Natural killer cell (primary cell): ENCODE data around the gene CCKAR. TPM values are rescaled to one million over a fixed set of nuclear protein-coding genes. Genes with fewer than 3 reads are reported as not detected.
A peak's percentile ranks its signal among the peaks of the same experiment; 100 is the strongest.

Source experiments
- ATAC-seq, 3 donors: fragments of 150-1000 bp in 2 of 3; fragments of 200-7000 bp in 1 of 3; cut with Tn5 transposase; 1 replicate in 1 of 3; 2 replicates in 2 of 3; pipeline ENCODE4 v1.10.0; 2021; ENCODE audit warnings: mild to moderate bottlenecking in 2 of 3, moderate library complexity in 2 of 3
- DNase-seq, 2 donors: peaks; one replicate each; pipeline versions ENCODE4 v3.0.0 to v3.0.0-alpha.2; 2013 to 2021; ENCODE audit warnings: mixed read lengths in 1 of 2
- H3K27ac ChIP-seq: one replicate; pipeline ENCODE4 v1.5.1; 2013; ENCODE audit warnings: mild to moderate bottlenecking, low read length
- H3K27me3 ChIP-seq: one replicate; pipeline ENCODE4 v1.6.1; 2013; ENCODE audit warnings: low read length; ENCODE audit not compliant: control insufficient read depth, insufficient read depth
- H3K36me3 ChIP-seq: one replicate; pipeline ENCODE4 v1.6.1; 2013; ENCODE audit warnings: low read length; ENCODE audit not compliant: control insufficient read depth, insufficient read depth
- H3K4me1 ChIP-seq: one replicate; pipeline ENCODE4 v1.6.1; 2013; ENCODE audit warnings: low read length; ENCODE audit not compliant: control insufficient read depth, insufficient read depth
- H3K4me3 ChIP-seq: one replicate; pipeline ENCODE4 v1.5.1; 2013; ENCODE audit warnings: low read length
- H3K9me3 ChIP-seq: one replicate; pipeline ENCODE4 v1.6.1; 2013; ENCODE audit warnings: low read length; ENCODE audit not compliant: control insufficient read depth, insufficient read depth
- H3K27ac Mint-ChIP-seq, 2 donors: one replicate each; pipeline ENCODE4 v1.8.0; 2022; ENCODE audit warnings: mild to moderate bottlenecking in 2 of 2, mixed read lengths in 2 of 2, moderate library complexity in 1 of 2
- H3K27me3 Mint-ChIP-seq, 2 donors: one replicate each; pipeline ENCODE4 v1.8.0; 2022; ENCODE audit warnings: low read depth in 2 of 2, mixed read lengths in 2 of 2
- H3K36me3 Mint-ChIP-seq: one replicate; pipeline ENCODE4 v1.8.0; 2022; ENCODE audit warnings: mixed read lengths
- H3K4me1 Mint-ChIP-seq, 2 donors: one replicate each; pipeline ENCODE4 v1.8.0; 2022; ENCODE audit warnings: mixed read lengths in 2 of 2
- H3K4me3 Mint-ChIP-seq: one replicate; pipeline ENCODE4 v1.8.0; 2022; ENCODE audit warnings: mild to moderate bottlenecking, moderate library complexity, mixed read lengths
- H3K9me3 Mint-ChIP-seq, 2 donors: one replicate each; pipeline ENCODE4 v1.8.0; 2022; ENCODE audit warnings: mixed read lengths in 2 of 2
- CTCF ChIP-seq: fragments of 200-600 bp; IDR thresholded peaks from one replicate; pipeline ENCODE4 v1.8.0; 2022; ENCODE audit warnings: antibody characterized with exemption
- WGBS: methylation state at CpG from one replicate; pipeline ENCODE4 v1.1.7; 2013; ENCODE audit warnings: missing lambda C conversion rate; ENCODE audit not compliant: insufficient coverage; 5-methylcytosine and 5-hydroxymethylcytosine counted together
- intact Hi-C: fragments of 100-400 bp; cut with micrococcal nuclease; formaldehyde crosslinking; loops from one replicate; pipeline ENCODE4 v1.14.2; 2022
- total RNA-seq, 4 donors: library from RNA; stranded (reverse); fragments of 120-200 nt in 1 of 4; gene quantifications; one replicate each; pipeline versions ENCODE4 v1.2.3 to v1.2.4, GENCODE V29; 2013 to 2022

CCKAR gene
- total RNA-seq, 3 donors from 2014 or later (not counting 1 experiment from before 2014, with no cell fraction given), result not detected

- Histone ChIP-seq H3K27ac (no peak overlapping the region), H3K9me3 (no peaks in the 10 kb centered on the region), H3K4me3 (no peak overlapping the region), H3K36me3 (no peaks in the 10 kb centered on the region), H3K4me1 (peaks cover 5% of the 10 kb centered on the region), H3K27me3 (no peaks in the 10 kb centered on the region)
- Mint-ChIP-seq H3K27ac (no peak overlapping the region), H3K9me3 (no peaks in the 10 kb centered on the region), H3K4me1 (peaks cover 0 to 6% of the 10 kb centered on the region in 2 donors), H3K27me3 (peaks cover 0 to 7% of the 10 kb centered on the region in 2 donors), H3K36me3 (no peaks in the 10 kb centered on the region), H3K4me3 (no peak overlapping the region)
- WGBS, result no CpG with 5 or more reads among the region's 2 CpGs
- intact Hi-C loops, result no loop called here
- TF ChIP-seq CTCF, result no peak
- no peak for DNase-seq
- ATAC-seq, result no peak
These were observed 27.4 kb downstream of the CCKAR start for GRCh38 chr4:26462874-26463273.

- TF ChIP-seq CTCF, result no peak
- WGBS, result 97% methylated on average over 10 of the region's 13 CpGs
- Histone ChIP-seq H3K4me1 (peaks cover 5% of the 10 kb centered on the region), H3K9me3 (no peaks in the 10 kb centered on the region), H3K36me3 (no peaks in the 10 kb centered on the region), H3K27me3 (no peaks in the 10 kb centered on the region), H3K27ac (no peak overlapping the region), H3K4me3 (no peak overlapping the region)
- H3K9me3 Mint-ChIP-seq, result no peaks in the 10 kb centered on the region
- H3K27ac Mint-ChIP-seq, result no peak overlapping the region
- peaks cover 0 to 7% of the 10 kb centered on the region in 2 donors for H3K27me3 Mint-ChIP-seq
- H3K4me3 Mint-ChIP-seq, result no peak overlapping the region
- intact Hi-C loops, result loop anchor here (1.0 kb wide), 2 partner anchors 260 to 550 kb away; no protein-coding TSS in a partner anchor
- H3K36me3 Mint-ChIP-seq, result no peaks in the 10 kb centered on the region
- peaks cover 5 to 6% of the 10 kb centered on the region in 2 donors for H3K4me1 Mint-ChIP-seq
- DNase-seq (no peak), ATAC-seq (no peak)
These were observed 30.3 kb downstream of the CCKAR start for GRCh38 chr4:26459756-26460530.

- Histone ChIP-seq H3K9me3 (no peaks in the 10 kb centered on the region), H3K27ac (no peak overlapping the region), H3K4me3 (no peak overlapping the region), H3K36me3 (no peaks in the 10 kb centered on the region), H3K4me1 (peaks cover 5% of the 10 kb centered on the region), H3K27me3 (no peaks in the 10 kb centered on the region)
- ATAC-seq (peak in 2 of 3 donors; percentile 58 to 63), DNase-seq (peak in 1 of 2 donors; percentile 62)
- WGBS, result 37% methylated on average over 17 of the region's 19 CpGs
- peak; percentile 53 for TF ChIP-seq CTCF
- no peaks in the 10 kb centered on the region for H3K36me3 Mint-ChIP-seq
- no peaks in the 10 kb centered on the region for H3K9me3 Mint-ChIP-seq
- H3K27ac Mint-ChIP-seq, result no peak overlapping the region
- H3K27me3 Mint-ChIP-seq, result peaks cover 0 to 4% of the 10 kb centered on the region in 2 donors
- no peak overlapping the region for H3K4me3 Mint-ChIP-seq
- H3K4me1 Mint-ChIP-seq, result peaks cover 5 to 6% of the 10 kb centered on the region in 2 donors
- intact Hi-C loops, result loop anchor here (1.0 kb wide), 2 partner anchors 261 to 551 kb away; no protein-coding TSS in a partner anchor
These were observed 31.1 kb downstream of the CCKAR start for GRCh38 chr4:26459054-26459755.
